Liver (tissue), 9 donors: ENCODE data around the gene RNASEH2C. TPM values are rescaled to one million over a fixed set of nuclear protein-coding genes. Genes with fewer than 3 reads are reported as not detected.

ENCODE experiments used
- DNase-seq: peaks from one replicate; pipeline ENCODE4 v3.0.0-alpha.2; 2017; ENCODE audit warnings: low spot score
- H3K27ac ChIP-seq, 2 donors: one replicate each; pipeline ENCODE4 v1.7.0; 2013; ENCODE audit warnings: inconsistent platforms in 2 of 2, low read length in 2 of 2, control low read depth in 1 of 2, low read depth in 1 of 2, mild to moderate bottlenecking in 1 of 2
- H3K27me3 ChIP-seq, 4 donors: one replicate each; pipeline versions ENCODE4 v1.6.1 to v1.7.0; 2013; ENCODE audit warnings: low read length in 3 of 4, inconsistent platforms in 1 of 4, mild to moderate bottlenecking in 1 of 4, moderate library complexity in 1 of 4; ENCODE audit not compliant: control insufficient read depth in 4 of 4, insufficient read depth in 4 of 4
- H3K36me3 ChIP-seq, 4 donors: one replicate each; pipeline versions ENCODE4 v1.6.1 to v1.7.0; 2013; ENCODE audit warnings: low read length in 3 of 4, mild to moderate bottlenecking in 3 of 4, low read depth in 1 of 4, moderate library complexity in 1 of 4; ENCODE audit not compliant: control insufficient read depth in 4 of 4, insufficient read depth in 3 of 4
- H3K4me1 ChIP-seq, 4 donors: one replicate each; pipeline versions ENCODE4 v1.6.1 to v1.7.0; 2013; ENCODE audit warnings: low read length in 3 of 4, mild to moderate bottlenecking in 3 of 4, moderate library complexity in 1 of 4; ENCODE audit not compliant: control insufficient read depth in 4 of 4, insufficient read depth in 4 of 4
- H3K4me3 ChIP-seq, 3 donors: one replicate each; pipeline versions ENCODE4 v1.6.1 to v1.7.0; 2013; ENCODE audit warnings: low read length in 3 of 3, control low read depth in 1 of 3, low read depth in 1 of 3, mild to moderate bottlenecking in 1 of 3
- H3K9ac ChIP-seq, 2 donors: one replicate each; pipeline ENCODE4 v1.7.0; 2013; ENCODE audit warnings: low read length in 2 of 2, mild to moderate bottlenecking in 2 of 2, moderate library complexity in 2 of 2, control low read depth in 1 of 2, low read depth in 1 of 2
- H3K9me3 ChIP-seq, 4 donors: one replicate each; pipeline versions ENCODE4 v1.6.1 to v1.7.0; 2013; ENCODE audit warnings: low read length in 3 of 4; ENCODE audit not compliant: control insufficient read depth in 4 of 4
- ATF3 ChIP-seq: IDR thresholded peaks from 2 replicates; pipeline ENCODE4 v1.6.1; 2016; ENCODE audit warnings: antibody characterized with exemption
- CTCF ChIP-seq: fragments of 150-350 bp; IDR thresholded peaks from 2 replicates; pipeline ENCODE4 v1.5.1; 2017; ENCODE audit warnings: improper control_type of control experiment, low read depth, low read length; ENCODE audit not compliant: missing input control
- EGR1 ChIP-seq, 2 donors: IDR thresholded peaks; 2 replicates each; pipeline ENCODE4 v1.6.1; 2016 to 2018; ENCODE audit warnings: antibody characterized with exemption in 2 of 2, low read depth in 2 of 2
- FOXA2 ChIP-seq: IDR thresholded peaks from 2 replicates; pipeline ENCODE4 v1.6.1; 2016; ENCODE audit warnings: antibody characterized with exemption
- GABPA ChIP-seq, 2 donors: IDR thresholded peaks in 1 of 2; conservative IDR thresholded peaks in 1 of 2; 2 replicates each; pipeline ENCODE4 v1.6.1; 2016; ENCODE audit warnings: antibody characterized with exemption in 2 of 2, mild to moderate bottlenecking in 1 of 2, moderate library complexity in 1 of 2
- HNF4A ChIP-seq, 2 donors: conservative IDR thresholded peaks; 2 replicates each; pipeline ENCODE4 v1.6.1; 2016; ENCODE audit warnings: antibody characterized with exemption in 2 of 2, mild to moderate bottlenecking in 2 of 2
- HNF4G ChIP-seq: IDR thresholded peaks from 2 replicates; pipeline ENCODE4 v1.6.1; 2016; ENCODE audit warnings: antibody characterized with exemption
- JUND ChIP-seq, 2 donors: IDR thresholded peaks; 2 replicates each; pipeline ENCODE4 v1.6.1; 2016; ENCODE audit warnings: antibody characterized with exemption in 2 of 2
- NR2F2 ChIP-seq: IDR thresholded peaks from 2 replicates; pipeline ENCODE4 v1.6.1; 2016; ENCODE audit warnings: antibody characterized with exemption
- RAD21 ChIP-seq, 2 donors: IDR thresholded peaks; 2 replicates each; pipeline ENCODE4 v1.6.1; 2016; ENCODE audit warnings: antibody characterized with exemption in 2 of 2, mild to moderate bottlenecking in 2 of 2
- REST ChIP-seq: IDR thresholded peaks from 2 replicates; pipeline ENCODE4 v1.6.1; 2016; ENCODE audit warnings: antibody characterized with exemption, mild to moderate bottlenecking
- RXRA ChIP-seq, 2 donors: IDR thresholded peaks; 2 replicates each; pipeline ENCODE4 v1.6.1; 2017 to 2018; ENCODE audit warnings: antibody characterized with exemption in 2 of 2, mild to moderate bottlenecking in 1 of 2
- SP1 ChIP-seq: IDR thresholded peaks from 2 replicates; pipeline ENCODE4 v1.6.1; 2018; ENCODE audit warnings: antibody characterized with exemption, mild to moderate bottlenecking
- TAF1 ChIP-seq: conservative IDR thresholded peaks from 2 replicates; pipeline ENCODE4 v1.6.1; 2016; ENCODE audit warnings: antibody characterized with exemption, mild to moderate bottlenecking
- YY1 ChIP-seq: IDR thresholded peaks from 2 replicates; pipeline ENCODE4 v1.6.1; 2016; ENCODE audit warnings: antibody characterized with exemption, mild to moderate bottlenecking
- ZBTB33 ChIP-seq: IDR thresholded peaks from 2 replicates; pipeline ENCODE4 v1.6.1; 2016; ENCODE audit warnings: antibody characterized with exemption
- WGBS: extraction: QIAGEN DNeasy Blood & Tissue Kit; methylation state at CpG from one replicate; pipeline ENCODE4 v1.1.7; 2013; 5-methylcytosine and 5-hydroxymethylcytosine counted together
- polyA plus RNA-seq, 2 donors: library from polyadenylated mRNA; stranded (reverse) in 1 of 2; unstranded in 1 of 2; fragments of 200-250 nt in 1 of 2; fragments of >200 nt in 1 of 2; fragmentation: Nextera tagmentation in 1 of 2; extraction: Ambion mirVana in 1 of 2; gene quantifications; one replicate each; pipeline versions ENCODE4 v1.2.1 to v1.2.3, GENCODE V29; 2013 to 2015
- total RNA-seq, 2 donors: library from RNA; depleted of rRNA; stranded (reverse); fragments of >200 nt; gene quantifications; one replicate each; pipeline ENCODE4 v1.2.3, GENCODE V29; 2014
- donor health status: healthy.
- donor health status: healthy.
- donor health status: healthy.
- donor health status: healthy.
- donor health status: healthy.

RNASEH2C gene
- total and polyA plus RNA-seq, 4 donors: 20.5 to 72.1 (median 39.0) TPM

- Histone ChIP-seq H3K27ac (no peak overlapping the region), H3K27me3 (no peaks in the 10 kb centered on the region), H3K4me3 (no peak overlapping the region), H3K9ac (no peak overlapping the region), H3K9me3 (no peaks in the 10 kb centered on the region), H3K36me3 (no peaks in the 10 kb centered on the region), H3K4me1 (peaks cover 0 to 3% (median 0%) of the 10 kb centered on the region in 4 donors)
- WGBS: 91% methylated on average over 1 of the region's 1 CpG
- DNase-seq: no peak
- TF ChIP-seq YY1 (no peak), ZBTB33 (no peak), CTCF (no peak), HNF4G (no peak), JUND (IDR thresholded peaks at IDR 0.05) (no peak), HNF4A (conservative IDR thresholded peaks at IDR 0.05) (no peak), RAD21 (IDR thresholded peaks at IDR 0.05) (no peak), FOXA2 (no peak), ATF3 (no peak), RXRA (IDR thresholded peaks at IDR 0.05) (no peak), SP1 (no peak), GABPA (IDR thresholded peaks at IDR 0.05 in 1 of 2, conservative IDR thresholded peaks at IDR 0.05 in 1 of 2) (no peak), EGR1 (IDR thresholded peaks at IDR 0.05; ENCODE audit: low read depth in 2 of 2) (no peak), NR2F2 (no peak), TAF1 (no peak)
Observed at GRCh38 chr11:65701686-65702085, 18.9 kb downstream of the RNASEH2C start.

GRCh38 chr11:65700399-65700798 lies 20.2 kb downstream of the RNASEH2C start:
- Histone ChIP-seq H3K9ac (no peak overlapping the region), H3K36me3 (no peaks in the 10 kb centered on the region), H3K4me1 (peaks cover 0 to 5% (median 0%) of the 10 kb centered on the region in 4 donors), H3K27me3 (no peaks in the 10 kb centered on the region), H3K27ac (no peak overlapping the region), H3K9me3 (no peaks in the 10 kb centered on the region), H3K4me3 (no peak overlapping the region)
- DNase-seq: no peak
- TF ChIP-seq RXRA (IDR thresholded peaks at IDR 0.05) (peak; percentile 54 to 75), YY1 (peak; percentile 33), JUND (IDR thresholded peaks at IDR 0.05) (no peak), RAD21 (IDR thresholded peaks at IDR 0.05) (peak; percentile 14 to 37)
- 75% methylated on average over 3 of the region's 3 CpGs for WGBS

- TF ChIP-seq FOXA2: no peak
- TF ChIP-seq CTCF: no peak
- TF ChIP-seq HNF4A (conservative IDR thresholded peaks at IDR 0.05): no peak
- TF ChIP-seq ATF3: no peak
- no peak for TF ChIP-seq NR2F2
- no peak for TF ChIP-seq RXRA (IDR thresholded peaks at IDR 0.05)
- TF ChIP-seq SP1: no peak
- TF ChIP-seq REST: no peak
- TF ChIP-seq GABPA (IDR thresholded peaks at IDR 0.05 in 1 of 2, conservative IDR thresholded peaks at IDR 0.05 in 1 of 2): no peak
- TF ChIP-seq EGR1 (IDR thresholded peaks at IDR 0.05; ENCODE audit: low read depth in 2 of 2): no peak
- no peak for DNase-seq
- WGBS: 79% methylated on average over 7 of the region's 7 CpGs
Observed at GRCh38 chr11:65699306-65699705, 21.3 kb downstream of the RNASEH2C start.

More at GRCh38 chr11:65699306-65699705, 21.3 kb downstream of the RNASEH2C start:
- Histone ChIP-seq H3K4me1 (peaks cover 0 to 6% (median 0%) of the 10 kb centered on the region in 4 donors), H3K36me3 (no peaks in the 10 kb centered on the region), H3K27ac (no peak overlapping the region), H3K9me3 (no peaks in the 10 kb centered on the region), H3K4me3 (no peak overlapping the region), H3K9ac (no peak overlapping the region), H3K27me3 (no peaks in the 10 kb centered on the region)
